ENCODE results near the gene KRT38.

GRCh38 chr17:41449008-41449407 is 8.2 kb upstream of the KRT38 start:
- TF ChIP-seq TAF1 (IDR thresholded peaks at IDR 0.05; ENCODE audit: borderline replicate concordance, insufficient read depth, low read length) (no peak), SIN3A (IDR thresholded peaks at IDR 0.05; ENCODE audit: borderline replicate concordance, insufficient read depth, low read length) (no peak), REST (IDR thresholded peaks at IDR 0.05; ENCODE audit: insufficient read depth in 1 of 2, low read depth in 2 of 2, low read length in 2 of 2) (no peak)

All from PFSK-1 (cell line).